Uterus (tissue), 4 donors: ENCODE data around the gene C1R. TPM values are rescaled to one million over a fixed set of nuclear protein-coding genes. Genes with fewer than 3 reads are reported as not detected.

Experiments used
- DNase-seq, 2 donors: peaks; one replicate each; pipeline ENCODE4 v3.0.0-alpha.2; 2019 to 2020
- H3K27ac ChIP-seq, 2 donors: fragments of 200-600 bp; sonication (generic); 1 replicate in 1 of 2; 2 replicates in 1 of 2; pipeline ENCODE4 v1.5.1; 2016 to 2018
- H3K27me3 ChIP-seq, 2 donors: fragments of 200-600 bp; sonication (generic); one replicate each; pipeline ENCODE4 v1.5.1; 2018 to 2019; ENCODE audit warnings: control low read depth in 1 of 2
- H3K36me3 ChIP-seq, 2 donors: fragments of 200-600 bp; sonication (generic); one replicate each; pipeline ENCODE4 v1.5.1; 2019; ENCODE audit warnings: control low read depth in 1 of 2
- H3K4me1 ChIP-seq, 2 donors: fragments of 200-600 bp; sonication (generic); one replicate each; pipeline ENCODE4 v1.5.1; 2018 to 2019; ENCODE audit warnings: control low read depth in 1 of 2
- H3K4me3 ChIP-seq, 2 donors: fragments of 200-600 bp; sonication (generic); 1 replicate in 1 of 2; 2 replicates in 1 of 2; pipeline ENCODE4 v1.5.1; 2018 to 2019; ENCODE audit warnings: mild to moderate bottlenecking in 1 of 2
- H3K9me3 ChIP-seq, 2 donors: fragments of 200-600 bp; sonication (generic); one replicate each; pipeline ENCODE4 v1.5.1; 2019; ENCODE audit warnings: control low read depth in 1 of 2
- POLR2A ChIP-seq, 2 donors: fragments of 450-650 bp; IDR thresholded peaks; one replicate each; pipeline ENCODE4 v1.6.1; 2016; ENCODE audit warnings: antibody characterized with exemption in 2 of 2, mild to moderate bottlenecking in 1 of 2, moderate library complexity in 1 of 2
- intact Hi-C: fragments of 100-400 bp; cut with DNase I; formaldehyde crosslinking; loops from one replicate; pipeline ENCODE4 v1.15.1; 2023; ENCODE audit warnings: low total_unique reads
- total RNA-seq, 4 donors: library from RNA; depleted of rRNA in 3 of 4; stranded (reverse); fragments of >200 nt in 3 of 4; gene quantifications; one replicate each; pipeline versions ENCODE4 v1.1.0 to v1.2.4, GENCODE V29; 2014 to 2023
- TF ChIP-seq, protein P1 (sequence below), 4 experiments: fragments of 200-600 bp in 2 of 4; fragments of 450-650 bp in 2 of 4; sonication (generic) in 2 of 4; IDR thresholded peaks; one replicate each; pipeline ENCODE4 v1.5.1; 2016 to 2019; ENCODE audit warnings: antibody characterized with exemption in 4 of 4, mild to moderate bottlenecking in 2 of 4, moderate library complexity in 1 of 4
- donor health status: DM: yes; HTN: yes; CAD: no.

The C1R gene
- total RNA-seq, 4 donors from 2014 or later: 128 to 571 (median 411) TPM

DNA sequence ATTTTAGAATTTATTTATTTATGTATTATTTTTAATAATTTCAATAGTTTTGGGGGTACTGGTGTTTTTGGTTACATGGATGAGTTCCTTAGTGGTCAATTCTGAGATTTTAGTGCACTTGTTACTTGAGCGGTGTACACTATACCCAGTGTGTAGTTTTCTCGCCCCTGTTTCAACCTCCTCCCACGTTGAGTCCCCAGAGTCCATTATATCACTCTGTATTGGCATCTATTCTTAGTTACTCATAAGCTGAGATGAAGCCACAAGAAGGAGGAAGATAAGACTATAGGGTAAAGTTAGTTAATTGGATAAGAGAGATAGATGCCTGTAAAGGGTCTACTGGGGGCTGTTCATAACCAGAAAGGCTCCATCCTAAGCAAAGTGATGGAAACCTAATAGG, 27.7 kb downstream of the C1R start:
- intact Hi-C loops: loop anchor here (5.0 kb wide), 1 partner anchor 43 kb away; the partner anchor contains the start of gene C1RL
- Histone ChIP-seq H3K9me3 (no peaks in the 10 kb centered on the region), H3K27me3 (no peaks in the 10 kb centered on the region), H3K4me1 (peaks cover 0 to 5% of the 10 kb centered on the region in 2 donors), H3K27ac (no peak overlapping the region), H3K4me3 (no peak overlapping the region), H3K36me3 (no peaks in the 10 kb centered on the region)
- no peak for TF ChIP-seq POLR2A (IDR thresholded peaks at IDR 0.05)
- TF ChIP-seq, protein P1, sequence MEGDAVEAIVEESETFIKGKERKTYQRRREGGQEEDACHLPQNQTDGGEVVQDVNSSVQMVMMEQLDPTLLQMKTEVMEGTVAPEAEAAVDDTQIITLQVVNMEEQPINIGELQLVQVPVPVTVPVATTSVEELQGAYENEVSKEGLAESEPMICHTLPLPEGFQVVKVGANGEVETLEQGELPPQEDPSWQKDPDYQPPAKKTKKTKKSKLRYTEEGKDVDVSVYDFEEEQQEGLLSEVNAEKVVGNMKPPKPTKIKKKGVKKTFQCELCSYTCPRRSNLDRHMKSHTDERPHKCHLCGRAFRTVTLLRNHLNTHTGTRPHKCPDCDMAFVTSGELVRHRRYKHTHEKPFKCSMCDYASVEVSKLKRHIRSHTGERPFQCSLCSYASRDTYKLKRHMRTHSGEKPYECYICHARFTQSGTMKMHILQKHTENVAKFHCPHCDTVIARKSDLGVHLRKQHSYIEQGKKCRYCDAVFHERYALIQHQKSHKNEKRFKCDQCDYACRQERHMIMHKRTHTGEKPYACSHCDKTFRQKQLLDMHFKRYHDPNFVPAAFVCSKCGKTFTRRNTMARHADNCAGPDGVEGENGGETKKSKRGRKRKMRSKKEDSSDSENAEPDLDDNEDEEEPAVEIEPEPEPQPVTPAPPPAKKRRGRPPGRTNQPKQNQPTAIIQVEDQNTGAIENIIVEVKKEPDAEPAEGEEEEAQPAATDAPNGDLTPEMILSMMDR (IDR thresholded peaks at IDR 0.05): no peak
- DNase-seq: no peak

DNA sequence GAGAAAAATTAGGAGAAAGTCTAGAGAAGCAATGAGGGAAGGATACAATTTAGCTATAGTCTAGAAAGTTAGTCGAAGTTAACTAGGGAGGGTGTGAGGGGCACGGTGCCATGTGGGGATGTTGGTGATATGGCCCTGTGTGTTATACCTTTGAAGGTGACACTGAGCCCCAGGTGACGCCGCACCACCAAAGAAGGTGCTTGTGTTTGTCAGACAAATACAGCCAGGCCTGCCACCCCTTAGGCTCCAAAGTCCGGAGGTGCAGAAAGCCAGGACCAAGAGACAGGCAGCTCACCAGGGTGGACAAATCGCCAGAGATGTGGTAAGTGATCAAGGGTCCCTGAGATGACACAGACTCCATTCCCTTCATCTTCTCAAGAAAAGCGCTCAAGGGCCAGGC, 30.6 kb downstream of the C1R start:
- no peaks in the 10 kb centered on the region for H3K36me3 ChIP-seq
- H3K4me3 ChIP-seq: peak overlapping the region in 1 of 2 donors; percentile 49
- no peak for DNase-seq
- TF ChIP-seq, protein P1 (IDR thresholded peaks at IDR 0.05): no peak
- TF ChIP-seq POLR2A (IDR thresholded peaks at IDR 0.05): no peak
- no peaks in the 10 kb centered on the region for H3K27me3 ChIP-seq
- no peaks in the 10 kb centered on the region for H3K9me3 ChIP-seq
- intact Hi-C loops: loop anchor here (5.0 kb wide), 1 partner anchor 46 kb away; the partner anchor contains the start of gene C1RL
- peak overlapping the region; percentile 88 to 90 for H3K27ac ChIP-seq
- peaks cover 0 to 6% of the 10 kb centered on the region in 2 donors for H3K4me1 ChIP-seq

DNA sequence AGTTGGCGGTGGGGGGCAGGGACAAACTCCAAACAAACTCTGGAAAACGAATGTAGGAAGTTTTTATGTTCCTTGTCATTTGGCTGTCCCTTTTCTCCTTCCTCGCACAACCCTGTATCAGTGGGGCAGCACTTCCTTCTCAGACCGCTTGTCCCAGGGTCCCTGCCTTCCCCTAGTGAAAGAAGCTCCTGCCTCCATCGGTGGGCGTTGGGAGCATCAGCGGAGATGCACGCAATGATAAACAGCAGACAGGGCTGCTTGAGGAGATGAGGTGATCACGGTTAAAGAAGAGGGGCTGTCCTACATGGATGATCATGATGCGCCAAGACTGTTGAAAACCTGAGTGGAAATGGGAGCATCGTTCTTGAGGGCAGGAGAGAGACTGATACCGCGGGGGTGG, 31.1 kb downstream of the C1R start:
- TF ChIP-seq POLR2A (IDR thresholded peaks at IDR 0.05): no peak
- TF ChIP-seq, protein P1 (IDR thresholded peaks at IDR 0.05): no peak
- no peaks in the 10 kb centered on the region for H3K36me3 ChIP-seq
- peak overlapping the region; percentile 40 to 49 for H3K4me3 ChIP-seq
- DNase-seq: peak in 1 of 2 donors; percentile 36
- intact Hi-C loops: loop anchor here (5.0 kb wide), 1 partner anchor 46 kb away; the partner anchor contains the start of gene C1RL
- H3K27ac ChIP-seq: peak overlapping the region; percentile 88 to 90
- peaks cover 0 to 6% of the 10 kb centered on the region in 2 donors for H3K4me1 ChIP-seq
- no peaks in the 10 kb centered on the region for H3K27me3 ChIP-seq
- H3K9me3 ChIP-seq: no peaks in the 10 kb centered on the region

DNA sequence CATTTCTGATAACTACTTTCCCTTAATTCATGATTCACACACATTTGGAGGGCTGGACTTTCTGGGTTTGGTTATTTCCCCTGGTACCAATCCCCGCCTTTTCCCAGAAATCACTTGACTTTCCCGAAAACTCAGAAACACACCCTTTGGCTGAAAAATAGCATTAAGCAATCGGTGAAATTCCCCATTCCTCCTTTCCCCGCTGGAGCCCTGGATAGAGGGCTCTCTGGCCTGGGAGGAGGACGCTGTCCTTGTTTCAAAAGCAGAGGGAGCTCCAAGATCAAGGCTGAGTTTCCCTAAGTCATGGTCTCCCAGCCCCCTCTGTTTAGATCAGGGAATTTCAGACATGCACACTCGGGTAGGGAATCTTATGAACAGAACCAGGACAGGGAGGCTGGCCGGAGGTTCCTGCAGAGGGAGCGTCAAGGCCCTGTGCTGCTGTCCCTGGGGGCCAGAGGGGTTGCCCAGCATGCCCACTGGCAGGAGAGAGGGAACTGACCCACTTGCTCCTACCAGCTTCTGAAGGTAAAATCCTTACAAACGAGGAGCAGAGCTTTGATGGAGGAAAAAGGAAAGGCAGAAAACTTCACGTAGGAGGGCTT, 31.8 kb downstream of the C1R start, which contains the start of gene C1S:
C1S (plus strand) TSS at position 366 of the 602 bp plus-strand sequence. CDS start 1,195 bp downstream, outside the sequence.
- Histone ChIP-seq H3K36me3 (no peaks in the 10 kb centered on the region), H3K27me3 (no peaks in the 10 kb centered on the region), H3K4me1 (peaks cover 0 to 6% of the 10 kb centered on the region in 2 donors), H3K9me3 (no peaks in the 10 kb centered on the region), H3K4me3 (peak within 1 kb of the TSS; percentile 40 to 49), H3K27ac (peak within 1 kb of the TSS; percentile 88 to 90)
- peak; percentile 83 to 91 for DNase-seq
- TF ChIP-seq POLR2A (IDR thresholded peaks at IDR 0.05): peak; percentile 47 to 70
- TF ChIP-seq, protein P1 (IDR thresholded peaks at IDR 0.05): peak; percentile 92 to 99 (median 96)
- intact Hi-C loops: loop anchor here (5.0 kb wide), 1 partner anchor 47 kb away; the partner anchor contains the start of gene C1RL

DNA sequence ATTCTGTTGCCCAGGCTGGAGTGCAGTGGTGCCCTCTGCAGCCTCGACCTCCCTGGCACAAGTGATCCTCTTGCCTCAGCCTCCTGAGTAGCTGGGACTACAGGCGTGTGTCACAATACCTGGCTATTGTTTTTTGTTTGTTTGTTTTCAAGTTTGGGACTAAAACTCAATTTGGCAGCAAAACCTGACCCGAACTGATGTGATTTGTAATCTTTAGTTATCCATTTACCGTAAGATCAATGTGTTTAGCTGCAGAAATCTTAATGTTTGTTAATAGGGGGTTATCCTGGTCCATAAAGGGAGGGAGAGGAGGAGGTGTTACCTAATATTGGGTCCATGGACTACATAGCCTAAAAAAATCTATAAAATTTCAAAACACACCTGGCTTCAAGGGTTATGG, 32.5 kb downstream of the C1R start:
- Histone ChIP-seq H3K27ac (peak overlapping the region; percentile 88 to 90), H3K36me3 (no peaks in the 10 kb centered on the region)
- intact Hi-C loops: loop anchor here (5.0 kb wide), 1 partner anchor 48 kb away; the partner anchor contains the start of gene C1RL

More for the DNA sequence above, 32.5 kb downstream of the C1R start:
- no peak for TF ChIP-seq POLR2A (IDR thresholded peaks at IDR 0.05)
- TF ChIP-seq, protein P1 (IDR thresholded peaks at IDR 0.05): no peak
- Histone ChIP-seq H3K4me3 (no peak overlapping the region), H3K9me3 (no peaks in the 10 kb centered on the region), H3K27me3 (no peaks in the 10 kb centered on the region), H3K4me1 (peaks cover 0 to 6% of the 10 kb centered on the region in 2 donors)
- no peak for DNase-seq
